Measurements from ENCODE around the gene CBR4. TPM values are rescaled to one million over a fixed set of nuclear protein-coding genes. Genes with fewer than 3 reads are reported as not detected.

Gene CBR4
- total RNA-seq, 1 experiment from 2014 or later, result 48.1 TPM

GRCh38 chr4:169045862-169046584, 36.0 kb upstream of the CBR4 start:
- ChIA-PET POLR2A (interaction anchor here (1.1 kb wide), 1 partner anchor 36 kb away, joined by 3 read pairs; the partner anchor contains the start of gene CBR4), CTCF (interaction anchor here (0.6 to 1.7 kb wide), 12 partner anchors 12 to 447 kb away, joined by 3 to 8 read pairs (median 3); partner anchors contain the start of gene CBR4)
- TF ChIP-seq ATF3 (CRISPR knock-in tag; conservative IDR thresholded peaks at IDR 0.05) (no peak), ZNF317 (CRISPR knock-in tag; IDR thresholded peaks at IDR 0.05; ENCODE audit: borderline replicate concordance, low read depth) (no peak), ZNF138 (CRISPR knock-in tag; conservative IDR thresholded peaks at IDR 0.05) (no peak), CREB1 (CRISPR knock-in tag; IDR thresholded peaks at IDR 0.05) (no peak), ZNF425 (CRISPR knock-in tag; conservative IDR thresholded peaks at IDR 0.05) (no peak), HMGXB4 (CRISPR knock-in tag; IDR thresholded peaks at IDR 0.05) (no peak), ZBTB43 (CRISPR knock-in tag; IDR thresholded peaks at IDR 0.05) (no peak), NR1H2 (CRISPR knock-in tag; IDR thresholded peaks at IDR 0.05) (no peak), ZNF263 (CRISPR knock-in tag; IDR thresholded peaks at IDR 0.05; ENCODE audit: low read depth) (no peak), SP1 (CRISPR knock-in tag; conservative IDR thresholded peaks at IDR 0.05) (no peak), IRF1 (CRISPR knock-in tag; IDR thresholded peaks at IDR 0.05) (no peak), HMGA2 (CRISPR knock-in tag; IDR thresholded peaks at IDR 0.05) (no peak), PRRX2 (CRISPR knock-in tag; IDR thresholded peaks at IDR 0.05) (no peak), NFE2L1 (CRISPR knock-in tag; IDR thresholded peaks at IDR 0.05) (no peak), TEAD1 (CRISPR knock-in tag; IDR thresholded peaks at IDR 0.05) (no peak), PRDM15 (CRISPR knock-in tag; IDR thresholded peaks at IDR 0.05) (no peak)

More at GRCh38 chr4:169045862-169046584, 36.0 kb upstream of the CBR4 start:
- DNase-seq (ENCODE audit: low spot score), result peak; percentile 27
- peak overlapping the region; percentile 80 for H3K27ac Mint-ChIP-seq
- peaks cover 20% of the 10 kb centered on the region for H3K4me1 Mint-ChIP-seq
- no peaks in the 10 kb centered on the region for H3K27me3 Mint-ChIP-seq (ENCODE audit: low read depth)
- no peak overlapping the region for H3K4me3 Mint-ChIP-seq
- no peaks in the 10 kb centered on the region for H3K9me3 Mint-ChIP-seq
- ATAC-seq, result peak; percentile 94
- H3K36me3 Mint-ChIP-seq, result no peaks in the 10 kb centered on the region

Data from WTC11 (cell line).